GM23338 (cell line): Measurements from ENCODE around the gene EFHB.

Source experiments
- CTCF ChIP-seq, 2 experiments: fragments of 200-600 bp in 1 of 2; sonication (generic) in 1 of 2; conservative IDR thresholded peaks; 2 replicates each; pipeline versions ENCODE4 v1.5.1 to v1.6.1; 2016 to 2017; ENCODE audit warnings: antibody characterized with exemption in 2 of 2, low read depth in 2 of 2, mild to moderate bottlenecking in 2 of 2, moderate library complexity in 1 of 2
- POLR2AphosphoS5 ChIP-seq: IDR thresholded peaks from 2 replicates; pipeline ENCODE4 v1.6.1; 2016; ENCODE audit warnings: antibody characterized with exemption, low read depth
- REST ChIP-seq: IDR thresholded peaks from one replicate; pipeline ENCODE4 v1.6.1; 2018; ENCODE audit warnings: antibody characterized with exemption; ENCODE audit not compliant: unreplicated experiment

- TF ChIP-seq CTCF (conservative IDR thresholded peaks at IDR 0.05; ENCODE audit: low read depth in 2 of 2): no peak
- TF ChIP-seq REST: no peak
- TF ChIP-seq POLR2AphosphoS5: no peak
Observed at GRCh38 chr3:19959505-19959904, 25.5 kb upstream of the EFHB start.
